OCI-LY1 (cell line): ENCODE results near the gene FNDC3A.
"Not testable (repeated sequence)": the region's sequence is repeated elsewhere in the genome, so short reads cannot be mapped to it uniquely, and the experiment has no call there.

Experiments
- H2AFZ ChIP-seq: fragments of 200-600 bp; sonication (generic), shearing (Covaris generic); 2 replicates; pipeline ENCODE4 v1.6.0; 2014; ENCODE audit warnings: antibody characterized with exemption, mild to moderate bottlenecking, low read length
- H3F3A ChIP-seq: fragments of 200-600 bp; sonication (generic), shearing (Covaris generic); 2 replicates; pipeline ENCODE4 v1.6.0; 2014; ENCODE audit warnings: mild to moderate bottlenecking, antibody characterized with exemption, low read length, moderate library complexity; ENCODE audit not compliant: insufficient read depth
- H3K27ac ChIP-seq: fragments of 200-600 bp; sonication (generic); 2 replicates; pipeline ENCODE4 v1.5.1; 2014; ENCODE audit warnings: low read length, mixed run types, mild to moderate bottlenecking, low read depth; ENCODE audit not compliant: poor library complexity, severe bottlenecking
- H3K27me3 ChIP-seq: fragments of 200-600 bp; sonication (generic); 2 replicates; pipeline ENCODE4 v1.6.0; 2014; ENCODE audit warnings: antibody characterized with exemption, mild to moderate bottlenecking, low read length, moderate library complexity; ENCODE audit not compliant: insufficient read depth
- H3K36me3 ChIP-seq: fragments of 200-600 bp; sonication (generic); 2 replicates; pipeline ENCODE4 v1.6.1; 2014; ENCODE audit warnings: mild to moderate bottlenecking, antibody characterized with exemption, low read length, moderate library complexity, mixed read lengths; ENCODE audit not compliant: insufficient read depth
- H3K4me1 ChIP-seq: fragments of 200-600 bp; sonication (generic); 2 replicates; pipeline ENCODE4 v1.5.1; 2014; ENCODE audit warnings: mild to moderate bottlenecking, low read length, moderate library complexity; ENCODE audit not compliant: insufficient read depth, severe bottlenecking
- H3K4me2 ChIP-seq: fragments of 200-600 bp; sonication (generic), shearing (Covaris generic); 2 replicates; pipeline ENCODE4 v1.6.1; 2014; ENCODE audit warnings: low read length
- H3K4me3 ChIP-seq: fragments of 200-600 bp; sonication (generic); 2 replicates; pipeline ENCODE4 v1.5.1; 2014; ENCODE audit warnings: low read length, low read depth, mild to moderate bottlenecking, mixed read lengths; ENCODE audit not compliant: poor library complexity, severe bottlenecking
- H3K79me2 ChIP-seq: fragments of 200-600 bp; shearing (Covaris generic); 2 replicates; pipeline ENCODE4 v1.6.1; 2016; ENCODE audit warnings: mixed run types, low read length, mixed read lengths; ENCODE audit not compliant: insufficient read depth
- H3K9ac ChIP-seq: fragments of 200-600 bp; sonication (generic), shearing (Covaris generic); 2 replicates; pipeline ENCODE4 v1.6.1; 2014; ENCODE audit warnings: mild to moderate bottlenecking, low read length, mixed read lengths
- H3K9me2 ChIP-seq: fragments of 200-600 bp; sonication (generic), shearing (Covaris generic); 2 replicates; pipeline ENCODE4 v1.6.1; 2014; ENCODE audit warnings: low read depth, mild to moderate bottlenecking, low read length, mixed read lengths
- H3K9me3 ChIP-seq: fragments of 200-600 bp; shearing (Covaris generic); 2 replicates; pipeline ENCODE4 v1.6.1; 2014; ENCODE audit warnings: low read length, mixed read lengths
- H4K20me1 ChIP-seq: fragments of 200-600 bp; sonication (generic), shearing (Covaris generic); 2 replicates; pipeline ENCODE4 v1.6.0; 2016; ENCODE audit warnings: mild to moderate bottlenecking, low read length; ENCODE audit not compliant: insufficient read depth
- CTCF ChIP-seq: fragments of 200-600 bp; sonication (generic), shearing (Covaris generic); IDR thresholded peaks from 2 replicates; pipeline ENCODE4 v1.5.1; 2017; ENCODE audit warnings: mild to moderate bottlenecking, antibody characterized with exemption, low read length, moderate library complexity, mixed read lengths
- EZH2 ChIP-seq: fragments of 200-600 bp; sonication (generic), shearing (Covaris generic); IDR thresholded peaks from 2 replicates; pipeline ENCODE4 v1.8.0; 2017; ENCODE audit warnings: borderline replicate concordance, mixed run types, mild to moderate bottlenecking, antibody characterized with exemption, low read length, moderate library complexity, mixed read lengths

FNDC3A gene

GRCh38 chr13:49057176-49057575, 81.5 kb downstream of the FNDC3A start:
- H3K9me3 ChIP-seq, result no peaks in the 10 kb centered on the region
- H3K4me3 ChIP-seq, result no peak overlapping the region
- no peak for TF ChIP-seq EZH2
- TF ChIP-seq CTCF, result no peak
- H3K79me2 ChIP-seq, result no peaks in the 10 kb centered on the region
- H3K4me2 ChIP-seq, result no peak overlapping the region
- no peak overlapping the region for H3K27ac ChIP-seq
- no peaks in the 10 kb centered on the region for H3K9me2 ChIP-seq
- H2AFZ ChIP-seq, result no peak overlapping the region
- no peaks in the 10 kb centered on the region for H4K20me1 ChIP-seq
- H3K27me3 ChIP-seq, result no peaks in the 10 kb centered on the region
- H3K36me3 ChIP-seq, result no peaks in the 10 kb centered on the region
- peaks cover 2% of the 10 kb centered on the region for H3K4me1 ChIP-seq
- H3F3A ChIP-seq, result no peaks in the 10 kb centered on the region
- no peak overlapping the region for H3K9ac ChIP-seq

- Histone ChIP-seq H3K9ac (no peak overlapping the region), H3K4me3 (no peak overlapping the region), H3K9me3 (no peaks in the 10 kb centered on the region), H3K27me3 (no peaks in the 10 kb centered on the region), H3K4me2 (no peak overlapping the region), H3K79me2 (no peaks in the 10 kb centered on the region), H3F3A (no peaks in the 10 kb centered on the region), H3K36me3 (no peaks in the 10 kb centered on the region), H4K20me1 (no peaks in the 10 kb centered on the region), H3K9me2 (no peaks in the 10 kb centered on the region), H3K4me1 (peaks cover 6% of the 10 kb centered on the region), H2AFZ (no peak overlapping the region), H3K27ac (no peak overlapping the region)
- TF ChIP-seq CTCF, result no peak
- no peak for TF ChIP-seq EZH2
These were observed 83.0 kb downstream of the FNDC3A start for GRCh38 chr13:49058761-49059160.

GRCh38 chr13:49060678-49061387, 85.1 kb downstream of the FNDC3A start:
- no peaks in the 10 kb centered on the region for H3K9me3 ChIP-seq
- no peaks in the 10 kb centered on the region for H3K27me3 ChIP-seq
- no peak overlapping the region for H3K9ac ChIP-seq
- no peaks in the 10 kb centered on the region for H3K36me3 ChIP-seq
- H4K20me1 ChIP-seq, result no peaks in the 10 kb centered on the region
- H3K4me2 ChIP-seq, result no peak overlapping the region
- TF ChIP-seq CTCF (no peak), EZH2 (no peak)
- H3K4me1 ChIP-seq, result peaks cover 6% of the 10 kb centered on the region
- H3K79me2 ChIP-seq, result no peaks in the 10 kb centered on the region
- H3K4me3 ChIP-seq, result no peak overlapping the region
- H3K9me2 ChIP-seq, result no peaks in the 10 kb centered on the region
- no peak overlapping the region for H3K27ac ChIP-seq
- H2AFZ ChIP-seq, result no peak overlapping the region
- no peaks in the 10 kb centered on the region for H3F3A ChIP-seq

- H3F3A ChIP-seq, H3K27ac ChIP-seq, H3K36me3 ChIP-seq, H3K79me2 ChIP-seq, H3K9me3 ChIP-seq, H3K4me3 ChIP-seq, H2AFZ ChIP-seq, H3K4me2 ChIP-seq, H3K9ac ChIP-seq, H4K20me1 ChIP-seq, H3K27me3 ChIP-seq, H3K9me2 ChIP-seq, H3K4me1 ChIP-seq: not testable (repeated sequence)
These were observed 85.7 kb downstream of the FNDC3A start for GRCh38 chr13:49061388-49061752.
